NCI-H2029 (cell line): Measurements from ENCODE around the gene KRTAP22-2.

ENCODE experiments used
- DNase-seq: peaks from one replicate; lab custom pipeline; 2025; lab: John Stamatoyannopoulos, UW

KRTAP22-2 gene

DNA sequence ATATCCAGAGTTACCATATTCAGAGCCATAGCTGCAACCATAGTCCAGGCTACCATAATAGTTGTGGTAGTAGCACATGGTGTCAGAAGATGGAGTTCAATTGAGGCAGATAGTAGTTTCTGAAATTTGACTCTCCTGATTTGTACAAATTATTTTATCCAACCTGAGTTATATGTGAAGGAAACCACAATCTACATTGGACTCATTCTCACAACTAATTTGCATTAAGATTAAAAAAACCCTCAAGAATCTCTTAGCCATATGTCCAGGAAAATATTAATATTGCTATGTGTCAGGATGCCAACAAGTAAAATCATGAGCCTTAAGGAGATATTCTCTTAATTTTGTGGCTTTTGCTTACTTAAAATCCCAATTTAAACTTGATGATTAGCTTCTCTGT, at the start of gene KRTAP22-2:
KRTAP22-2 (minus strand) TSS at position 101 of the 400 bp plus-strand sequence.
- DNase-seq, result no peak

DNA sequence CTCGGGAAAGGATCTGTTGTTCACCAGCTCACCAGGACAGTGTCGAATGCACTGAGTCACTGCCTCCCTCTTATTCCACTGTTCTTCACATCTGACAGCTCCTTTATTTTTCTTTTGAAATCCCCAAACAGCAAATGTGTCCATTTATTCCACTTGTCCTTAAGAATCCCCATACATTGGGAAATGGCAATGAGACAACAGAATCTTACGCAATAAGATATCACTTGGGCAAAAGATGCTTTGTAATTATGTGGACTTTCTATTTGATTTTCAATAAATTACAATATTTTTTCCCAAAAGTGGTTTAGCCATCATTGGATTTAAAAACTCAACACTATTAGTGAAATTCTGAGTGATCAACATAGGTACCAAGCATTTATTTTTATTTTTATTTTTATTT, 48.5 kb upstream of the KRTAP22-2 start:
- DNase-seq, result no peak

DNA sequence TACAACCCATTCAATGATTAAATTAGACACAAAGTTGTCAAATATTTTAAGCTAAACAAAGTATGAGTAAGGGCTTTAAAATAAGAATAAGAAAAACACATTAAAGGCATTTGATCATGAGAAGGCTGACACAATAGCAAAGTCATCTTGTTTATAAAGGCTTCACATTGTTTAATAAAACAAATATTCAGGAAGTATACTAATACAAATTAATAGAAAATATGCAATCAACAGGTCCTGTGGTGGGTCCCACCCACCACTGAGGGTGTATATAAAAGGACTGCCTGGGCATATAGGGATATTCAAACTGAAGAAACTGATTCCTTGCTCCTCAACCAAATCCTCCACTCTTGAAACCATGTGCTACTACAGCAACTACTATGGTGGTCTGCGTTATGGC, 44.7 kb upstream of the KRTAP22-2 start, which contains the start of gene KRTAP20-2:
KRTAP20-2 (plus strand) TSS at position 301 of the 400 bp plus-strand sequence; CDS start at position 359, 58 bp downstream.
- no peak for DNase-seq

DNA sequence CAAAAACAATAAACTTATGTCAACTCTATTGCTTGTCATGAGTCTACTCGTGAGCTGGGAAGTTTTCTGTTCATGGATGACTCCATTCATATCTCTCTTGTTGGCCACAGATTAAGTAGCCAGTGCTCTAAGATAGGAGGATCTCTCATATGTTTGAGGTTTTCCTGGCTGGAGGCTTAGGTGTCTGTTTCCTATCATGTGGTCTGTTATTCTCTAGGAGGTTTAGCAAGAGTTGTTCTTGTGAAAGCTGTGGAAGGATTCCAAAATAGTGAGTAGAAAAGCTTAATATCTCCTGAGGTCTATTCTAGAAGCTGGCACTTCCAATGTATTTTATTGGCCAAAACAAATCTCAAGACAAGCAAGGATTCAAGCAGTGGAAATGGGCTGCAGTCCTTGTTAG, 39.0 kb upstream of the KRTAP22-2 start:
- DNase-seq, result no peak

DNA sequence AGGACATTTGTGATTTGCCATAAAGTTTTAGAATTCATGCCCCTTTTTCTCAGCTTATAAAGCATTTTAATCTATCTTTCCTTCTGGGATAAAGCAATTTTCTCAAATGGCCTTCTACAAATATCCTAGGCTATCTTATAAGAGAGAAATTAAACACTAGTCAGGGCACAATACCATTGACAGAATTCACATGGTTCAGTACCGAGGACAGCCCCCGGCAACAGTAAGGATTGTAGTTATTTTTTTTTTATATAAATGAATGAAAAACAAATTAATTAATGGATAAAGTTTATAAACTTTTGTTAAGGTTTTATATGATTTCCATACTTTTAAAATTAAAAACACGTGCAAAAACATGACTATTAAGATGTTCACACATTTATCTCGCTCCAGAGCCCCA, 37.9 kb upstream of the KRTAP22-2 start:
- DNase-seq, result no peak

DNA sequence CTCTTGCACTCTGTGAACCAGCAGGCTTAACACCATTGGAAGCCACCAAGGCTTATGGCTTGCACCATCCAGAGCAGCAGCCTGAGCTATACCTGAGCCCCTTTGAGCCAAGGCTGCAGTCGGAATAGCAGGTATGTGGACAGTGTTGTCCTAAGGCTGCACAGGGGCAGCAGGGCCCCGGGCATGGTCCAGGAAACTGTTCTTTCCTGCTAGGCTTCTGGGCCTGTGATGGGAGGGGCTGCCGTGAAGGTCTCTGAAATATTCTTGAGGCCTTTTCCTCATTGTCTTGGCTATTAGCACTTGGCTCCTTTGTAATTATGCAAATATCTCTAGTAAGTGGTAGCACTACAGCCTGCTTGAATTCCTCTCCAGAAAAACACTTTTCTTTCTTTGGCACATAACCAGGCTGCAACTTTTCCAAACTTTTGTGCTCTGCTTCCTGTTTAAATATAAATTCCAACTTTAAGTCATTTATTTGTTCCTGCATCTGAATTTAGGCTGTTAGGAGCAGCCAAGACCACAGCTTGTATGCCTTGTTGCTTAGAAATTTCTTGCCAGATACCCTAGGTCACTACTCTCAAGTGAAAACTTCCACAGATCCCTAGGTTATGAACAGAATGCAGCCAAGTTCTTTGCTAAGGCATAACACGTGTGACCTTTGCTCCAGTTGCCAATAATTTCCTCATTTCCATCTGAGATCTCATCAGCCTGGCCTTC, 35.4 kb upstream of the KRTAP22-2 start:
- DNase-seq, result no peak

DNA sequence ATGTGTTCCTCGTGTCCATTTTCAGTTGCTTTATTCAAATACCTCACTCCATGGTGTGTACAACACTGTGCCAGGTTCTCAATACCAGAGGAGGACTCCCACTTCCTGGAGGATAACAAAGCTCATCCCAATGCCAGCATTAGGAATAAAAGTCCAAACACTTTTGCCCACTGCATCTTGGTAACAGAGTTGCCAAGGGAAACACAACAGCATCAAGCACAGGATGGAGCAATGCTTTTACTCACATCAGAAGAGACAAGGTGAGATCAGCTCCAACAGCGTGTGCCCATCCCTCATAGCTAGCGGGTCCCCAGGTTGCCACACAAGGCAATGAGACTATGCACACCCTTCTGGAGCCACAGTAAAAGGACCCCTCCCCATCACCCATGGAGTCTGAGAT, 33.2 kb upstream of the KRTAP22-2 start:
- no peak for DNase-seq

DNA sequence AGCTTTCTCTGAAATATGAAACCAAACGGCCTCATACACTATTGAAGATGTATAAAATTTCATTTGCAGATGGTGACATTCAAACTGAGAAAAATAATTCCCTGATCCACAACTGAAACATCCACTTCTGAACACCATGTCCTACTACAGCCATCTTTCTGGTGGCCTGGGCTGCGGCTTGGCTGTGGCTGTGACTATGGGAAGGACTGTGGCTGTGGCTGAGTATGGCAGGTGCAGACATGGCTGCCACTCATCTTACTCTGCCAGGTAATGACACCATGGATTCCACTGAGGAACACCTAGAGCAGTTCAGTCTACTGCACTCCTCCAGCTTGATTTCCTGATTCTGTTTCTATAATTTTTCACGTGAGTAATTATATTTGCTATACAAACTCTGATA, 30.3 kb upstream of the KRTAP22-2 start, which contains the start of gene KRTAP20-4:
KRTAP20-4 (plus strand) TSS at position 106 of the 400 bp plus-strand sequence.
- DNase-seq, result no peak

DNA sequence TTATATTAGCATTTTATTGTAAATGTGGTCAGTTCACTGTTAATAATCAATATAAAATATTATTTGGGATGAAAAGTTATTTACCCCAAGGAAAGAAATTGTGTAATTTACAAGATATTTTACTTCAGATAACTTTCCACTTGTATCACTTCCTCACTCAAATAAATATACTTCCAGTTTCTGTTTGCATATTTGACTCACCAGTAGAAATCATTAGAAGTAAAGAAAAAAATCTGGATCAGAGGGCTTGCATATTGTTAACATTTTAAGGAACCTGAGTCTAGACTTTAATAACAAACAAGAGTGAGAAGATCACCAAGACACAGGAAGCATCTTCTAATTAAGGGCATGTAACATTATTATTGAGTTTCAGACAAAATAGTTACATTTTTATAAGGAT, 29.9 kb upstream of the KRTAP22-2 start:
- DNase-seq, result no peak

DNA sequence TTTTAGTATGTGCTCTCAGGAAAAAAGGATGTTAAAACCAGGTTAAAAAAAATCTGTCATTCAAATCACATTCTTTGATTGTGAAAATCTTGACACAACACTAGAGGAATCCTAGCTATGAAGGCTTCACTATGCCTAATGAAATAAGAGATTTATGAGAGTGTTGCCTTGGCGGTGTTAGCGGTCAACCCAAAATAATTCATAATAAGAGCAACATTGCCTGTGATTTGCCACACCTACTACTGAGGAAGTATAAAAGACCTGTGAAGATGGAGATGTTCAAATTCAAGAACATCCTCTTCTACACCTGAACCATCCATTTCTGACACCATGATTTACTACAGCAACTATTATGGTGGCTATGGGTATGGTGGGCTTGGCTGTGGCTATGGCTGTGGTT, 25.9 kb upstream of the KRTAP22-2 start, which contains the start of gene KRTAP20-1:
KRTAP20-1 (plus strand) TSS at position 301 of the 400 bp plus-strand sequence; CDS start at position 331, 30 bp downstream.
- DNase-seq, result no peak

DNA sequence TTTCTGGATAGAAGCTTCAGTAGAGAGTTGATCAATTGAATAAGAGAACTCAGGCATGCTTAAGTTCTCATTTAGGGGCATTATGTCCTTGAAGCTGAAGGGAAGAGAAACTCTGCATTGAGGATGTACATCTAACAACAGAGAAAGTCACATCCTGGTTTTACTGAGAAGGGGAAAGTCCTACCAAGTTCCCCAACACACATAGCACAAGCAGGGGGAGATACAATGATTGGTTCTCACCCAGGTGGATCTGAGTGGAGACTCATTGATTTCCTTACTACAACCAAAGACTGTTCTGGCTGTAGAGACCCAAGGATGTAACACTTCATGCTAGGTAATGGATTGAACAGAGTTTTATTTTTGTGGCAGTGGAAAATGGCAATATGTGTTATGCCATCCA, 25.0 kb upstream of the KRTAP22-2 start:
- DNase-seq, result no peak

DNA sequence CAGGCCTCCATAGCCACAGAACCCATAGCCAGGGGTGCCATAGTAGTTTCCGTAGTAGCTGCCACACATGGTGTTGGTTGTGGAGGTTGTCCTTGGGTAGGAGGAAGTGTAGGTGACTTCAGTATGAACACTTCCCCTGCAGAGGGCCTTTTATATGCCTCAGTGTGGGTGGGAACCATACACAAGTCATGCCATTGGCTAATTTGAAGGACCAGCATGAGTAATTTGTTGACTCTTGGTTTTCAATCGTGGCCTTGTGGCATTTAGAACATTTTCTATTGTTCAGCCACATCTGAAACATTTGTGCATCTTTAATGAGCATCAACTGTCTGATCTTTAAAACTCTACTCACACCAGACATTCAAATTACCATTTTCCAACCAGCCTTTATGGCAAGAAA, 23.6 kb upstream of the KRTAP22-2 start, which contains the start of gene KRTAP6-1:
KRTAP6-1 (minus strand) TSS at position 95 of the 400 bp plus-strand sequence; CDS start at position 69, 26 bp downstream.
- no peak for DNase-seq

DNA sequence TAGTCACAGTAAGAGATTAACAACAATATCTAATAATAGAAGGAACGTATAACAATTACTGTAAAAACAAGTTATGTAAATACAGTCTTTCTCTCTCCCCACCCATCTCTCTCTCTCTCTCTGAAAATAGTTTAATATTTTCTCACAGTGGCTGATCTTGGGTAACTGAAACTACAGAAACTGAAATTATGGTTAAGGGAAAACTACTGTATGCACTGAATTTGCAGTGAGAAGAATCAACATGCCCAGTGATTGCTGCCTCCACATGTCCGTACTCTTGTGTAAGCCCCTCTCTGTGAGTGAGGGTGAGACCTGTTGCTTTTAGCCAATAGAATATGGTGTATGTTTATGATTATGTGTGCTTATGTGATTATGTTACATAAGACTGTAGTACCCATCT, 21.9 kb upstream of the KRTAP22-2 start:
- DNase-seq, result no peak

DNA sequence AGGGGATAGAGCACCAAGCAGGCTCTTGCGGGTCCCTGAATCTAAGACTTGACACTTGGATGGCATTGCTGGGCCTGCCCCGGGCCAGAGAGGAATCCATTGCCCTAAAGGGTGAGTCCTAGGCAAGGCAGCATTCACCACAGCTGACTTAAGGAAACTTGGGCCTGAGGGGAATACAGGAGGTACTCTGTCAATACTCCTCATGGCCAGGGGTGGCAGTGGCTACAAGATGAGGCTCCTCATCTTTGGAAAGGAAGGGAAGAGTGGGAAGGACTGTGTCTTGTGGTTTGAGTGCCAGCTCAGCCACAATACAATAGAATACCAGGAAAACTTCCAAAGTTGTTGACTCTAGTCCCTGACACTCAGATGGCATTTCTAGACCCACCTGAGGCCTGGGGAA, 15.8 kb upstream of the KRTAP22-2 start:
- no peak for DNase-seq

DNA sequence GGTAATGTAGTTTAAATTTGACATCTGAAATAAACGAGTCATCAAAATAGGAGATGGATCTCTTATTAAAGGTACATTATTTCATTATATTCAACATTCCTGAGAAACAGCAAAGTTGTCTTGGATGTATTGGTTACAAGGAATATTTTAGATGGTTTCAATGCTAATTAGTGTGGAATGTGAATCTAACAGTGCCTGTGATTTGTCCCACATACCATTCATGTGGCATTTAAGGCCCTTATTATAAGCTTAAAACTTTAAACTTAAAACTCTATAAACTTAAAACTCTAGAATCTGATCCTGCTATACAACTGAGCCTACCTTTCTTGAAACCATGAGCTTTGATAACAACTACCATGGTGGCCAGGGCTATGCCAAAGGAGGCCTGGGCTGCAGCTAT, 10.6 kb upstream of the KRTAP22-2 start, which contains the start of gene KRTAP22-1:
KRTAP22-1 (plus strand) TSS at position 301 of the 400 bp plus-strand sequence.
- DNase-seq, result no peak

DNA sequence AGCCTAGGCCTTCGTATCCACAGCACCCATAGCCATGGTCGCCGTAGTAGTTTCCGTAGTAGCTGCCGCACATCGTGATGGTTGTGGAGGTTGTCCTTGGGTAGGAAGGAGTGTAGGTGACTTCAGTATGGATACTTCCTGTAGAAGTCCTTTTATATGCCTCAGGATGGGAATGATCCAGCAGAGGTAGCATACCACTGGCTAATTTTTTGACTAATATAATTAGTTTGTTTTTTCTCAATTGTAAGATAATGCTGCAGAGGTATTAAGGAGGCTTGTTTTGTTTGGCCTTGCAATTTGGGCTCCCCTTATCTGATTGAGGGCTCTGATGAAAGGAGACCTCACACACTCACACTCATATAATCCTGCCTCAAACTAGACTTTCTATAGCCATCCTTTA, 8.6 kb upstream of the KRTAP22-2 start, which contains the start of gene KRTAP6-2:
KRTAP6-2 (minus strand) TSS at position 101 of the 400 bp plus-strand sequence; CDS start at position 73, 28 bp downstream.
- no peak for DNase-seq

DNA sequence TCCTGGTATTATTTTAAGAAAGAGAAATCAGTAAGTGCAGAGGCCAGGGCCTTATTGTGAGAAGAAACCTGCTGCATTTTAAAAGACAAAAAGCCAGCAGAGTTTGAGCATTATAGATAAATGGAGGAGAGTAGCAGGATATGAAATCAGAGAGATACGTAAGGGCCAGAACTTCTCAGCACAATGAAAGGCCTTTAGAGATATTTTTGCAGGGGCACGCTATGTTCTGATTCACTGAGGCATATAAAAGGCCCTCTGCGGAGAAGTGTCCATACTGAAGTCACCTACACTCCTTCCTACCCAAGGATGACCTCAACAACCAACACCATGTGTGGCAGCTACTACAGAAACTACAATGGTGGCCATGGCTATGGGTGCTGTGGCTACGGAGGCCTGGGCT, 1.9 kb upstream of the KRTAP22-2 start, which contains the start of gene KRTAP6-3:
KRTAP6-3 (plus strand) TSS at position 301 of the 400 bp plus-strand sequence; CDS start at position 307, 6 bp downstream.
- DNase-seq, result no peak

DNA sequence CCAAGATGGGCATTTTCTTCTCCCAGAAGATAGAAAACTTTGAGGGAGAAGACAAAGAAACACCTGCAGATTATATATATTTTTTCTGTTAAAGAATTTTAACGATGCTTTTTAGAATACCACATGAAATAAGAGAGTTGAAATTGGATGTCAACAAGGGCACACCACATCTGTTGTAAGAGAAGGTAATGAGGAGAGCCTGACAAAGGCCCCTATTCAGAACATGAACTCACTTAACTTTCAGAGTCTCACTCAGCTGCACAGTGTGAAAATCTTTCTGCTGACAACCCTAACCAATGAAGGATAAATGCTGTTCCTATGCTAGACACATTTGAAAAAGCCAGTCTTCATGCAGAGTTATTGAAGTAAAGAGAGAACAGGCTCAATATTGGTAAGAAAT, 7.3 kb downstream of the KRTAP22-2 start:
- no peak for DNase-seq

DNA sequence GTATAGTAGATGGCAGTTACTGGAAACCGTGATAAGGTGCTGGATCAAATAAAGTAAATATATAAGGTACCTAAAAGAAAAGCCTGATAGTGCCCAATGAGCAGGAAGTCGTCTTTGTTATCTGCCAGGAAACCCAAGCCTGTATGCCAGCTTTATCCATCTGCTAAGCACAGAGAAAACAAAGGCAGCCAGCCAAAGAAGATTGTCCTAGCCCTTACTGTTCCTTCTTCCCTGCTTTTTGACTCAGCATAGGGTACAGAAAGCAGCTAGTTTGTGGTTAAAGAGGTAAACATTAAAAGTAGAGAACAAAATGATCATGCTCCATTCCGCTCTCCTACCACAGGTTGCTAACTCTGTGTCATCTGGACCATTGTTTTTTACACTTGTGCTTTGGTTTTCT, 10.1 kb downstream of the KRTAP22-2 start:
- DNase-seq, result no peak

DNA sequence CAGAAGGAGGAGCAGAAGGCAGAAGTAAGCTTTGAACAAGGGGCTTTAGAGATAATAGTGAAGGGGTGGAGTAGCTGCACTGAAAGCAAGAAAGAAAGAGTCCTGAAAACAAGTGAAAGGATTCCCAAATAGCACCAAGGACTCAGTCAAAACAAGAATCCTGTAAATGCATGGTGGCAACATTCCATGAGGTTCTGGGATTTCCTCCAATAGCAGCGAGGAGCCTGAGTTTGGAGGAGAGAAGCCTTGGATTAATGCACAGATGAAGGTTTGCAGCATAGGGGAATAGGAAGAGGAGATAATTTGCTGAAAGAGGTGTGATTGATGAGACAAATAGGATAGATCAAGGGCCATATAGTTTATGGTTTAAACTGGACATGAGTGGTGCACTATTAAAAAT, 10.9 kb downstream of the KRTAP22-2 start:
- DNase-seq, result no peak

DNA sequence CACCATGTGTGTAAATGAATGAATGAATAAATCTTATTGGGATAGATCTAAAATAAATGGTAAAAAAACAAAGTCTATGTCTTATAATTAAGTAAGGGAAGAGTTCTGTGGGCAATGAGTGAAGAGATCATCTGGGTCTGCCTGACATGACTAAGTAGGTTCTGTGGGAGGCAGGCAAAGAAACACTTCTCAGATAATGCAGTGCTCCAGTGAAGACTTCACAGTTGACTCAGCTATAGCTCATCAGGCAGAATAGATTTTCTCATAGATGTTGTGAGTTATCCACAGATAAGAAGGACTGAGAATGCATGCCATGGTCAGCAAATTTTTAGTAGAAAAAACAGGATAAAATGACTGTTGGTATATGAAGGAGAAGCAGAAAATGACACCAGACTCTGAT, 12.4 kb downstream of the KRTAP22-2 start:
- no peak for DNase-seq

DNA sequence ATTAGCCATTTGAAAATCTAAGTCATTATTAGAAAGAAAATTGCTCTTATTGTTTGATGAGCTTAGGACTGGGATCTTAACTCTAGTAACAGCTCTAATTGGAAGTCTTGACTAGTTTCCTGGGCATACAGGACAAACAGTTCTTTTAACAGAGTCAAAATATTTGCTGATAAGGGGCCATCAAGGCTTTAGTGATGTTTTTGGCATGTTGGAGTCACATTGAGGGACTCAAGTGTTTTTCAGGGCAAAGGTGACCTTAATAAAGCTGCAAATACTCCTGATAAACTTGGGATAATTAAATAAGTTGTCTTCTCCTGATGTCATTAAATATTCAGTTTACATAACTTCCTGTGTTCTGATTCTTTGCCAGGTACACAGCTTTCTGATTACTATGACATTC, 22.6 kb downstream of the KRTAP22-2 start:
- DNase-seq, result no peak

DNA sequence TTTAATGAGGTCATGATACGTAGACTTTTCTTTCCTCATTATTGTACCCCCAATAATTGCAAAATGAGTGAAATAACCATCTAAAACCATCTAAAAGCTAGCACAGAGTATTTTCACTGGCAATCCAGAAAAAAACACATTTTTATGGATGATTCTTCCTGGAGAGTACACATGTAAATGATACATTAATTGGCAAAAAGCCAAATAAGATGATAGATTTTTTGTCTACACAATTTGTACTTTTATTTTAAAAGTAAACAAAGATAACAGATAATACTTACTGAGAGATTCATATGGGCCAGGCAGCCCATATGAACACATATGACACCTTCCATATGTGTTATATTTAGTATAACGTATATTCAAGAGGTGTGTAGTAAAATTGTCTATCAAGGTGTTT, 26.6 kb downstream of the KRTAP22-2 start:
- no peak for DNase-seq
